Chondrocyte (in vitro differentiated cells): ENCODE results near the gene OASL. TPM values are rescaled to one million over a fixed set of nuclear protein-coding genes. Genes with fewer than 3 reads are reported as not detected.

Experiments
- DNase-seq: peaks from one replicate; pipeline ENCODE4 v3.0.0; 2021; ENCODE audit warnings: mixed read lengths, low spot score
- H3K27ac Mint-ChIP-seq: one replicate; pipeline ENCODE4 v1.8.0; 2021; ENCODE audit warnings: mild to moderate bottlenecking, moderate library complexity, mixed read lengths; ENCODE audit not compliant: unreplicated experiment
- H3K27me3 Mint-ChIP-seq: 2 replicates; pipeline ENCODE4 v1.8.0; 2021; ENCODE audit warnings: low read depth, mixed read lengths
- H3K36me3 Mint-ChIP-seq: 2 replicates; pipeline ENCODE4 v1.8.0; 2021; ENCODE audit warnings: low read depth, mixed read lengths
- H3K4me1 Mint-ChIP-seq: 2 replicates; pipeline ENCODE4 v1.8.0; 2021; ENCODE audit warnings: low read depth, mild to moderate bottlenecking, mixed read lengths
- H3K4me3 Mint-ChIP-seq: one replicate; pipeline ENCODE4 v1.8.0; 2021; ENCODE audit warnings: mild to moderate bottlenecking, moderate library complexity, mixed read lengths; ENCODE audit not compliant: unreplicated experiment
- H3K9me3 Mint-ChIP-seq: 2 replicates; pipeline ENCODE4 v1.8.0; 2021; ENCODE audit warnings: low read depth, mixed read lengths
- total RNA-seq: library from RNA; stranded (reverse); gene quantifications from 3 replicates; pipeline ENCODE4 v1.2.1, GENCODE V29; 2021
- TF ChIP-seq, protein P1 (sequence below): fragments of 200-600 bp; sonication (generic); IDR thresholded peaks from 2 replicates; pipeline ENCODE4 v1.5.0; 2021; ENCODE audit warnings: antibody characterized with exemption, mild to moderate bottlenecking, moderate library complexity

The OASL gene
- total RNA-seq, 1 donor from 2014 or later = not detected

DNA sequence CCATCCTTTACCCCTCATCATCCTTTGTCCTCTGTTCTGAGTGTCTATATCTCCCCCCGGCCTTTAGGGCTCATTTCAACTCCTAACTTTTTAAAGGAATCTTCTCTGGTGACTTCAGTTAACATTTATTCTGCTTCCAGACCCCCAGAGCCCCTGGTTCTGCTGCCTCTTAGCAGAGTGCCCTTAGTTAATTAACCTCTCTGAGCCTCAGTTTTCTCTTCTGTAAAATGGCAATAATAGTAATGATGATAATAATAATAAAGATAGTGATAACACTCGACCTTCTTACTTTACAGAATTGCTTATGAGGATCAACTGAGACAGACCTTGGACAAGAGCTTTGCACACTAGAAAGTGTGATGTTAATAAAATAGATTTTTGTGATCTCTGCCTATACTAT lies 16.3 kb downstream of the OASL start:
- Mint-ChIP-seq H3K9me3 (no peaks in the 10 kb centered on the region), H3K4me1 (no peaks in the 10 kb centered on the region), H3K27ac (no peak overlapping the region), H3K27me3 (peaks cover 7% of the 10 kb centered on the region), H3K36me3 (no peaks in the 10 kb centered on the region), H3K4me3 (no peak overlapping the region)
- DNase-seq = no peak
- TF ChIP-seq, protein P1, sequence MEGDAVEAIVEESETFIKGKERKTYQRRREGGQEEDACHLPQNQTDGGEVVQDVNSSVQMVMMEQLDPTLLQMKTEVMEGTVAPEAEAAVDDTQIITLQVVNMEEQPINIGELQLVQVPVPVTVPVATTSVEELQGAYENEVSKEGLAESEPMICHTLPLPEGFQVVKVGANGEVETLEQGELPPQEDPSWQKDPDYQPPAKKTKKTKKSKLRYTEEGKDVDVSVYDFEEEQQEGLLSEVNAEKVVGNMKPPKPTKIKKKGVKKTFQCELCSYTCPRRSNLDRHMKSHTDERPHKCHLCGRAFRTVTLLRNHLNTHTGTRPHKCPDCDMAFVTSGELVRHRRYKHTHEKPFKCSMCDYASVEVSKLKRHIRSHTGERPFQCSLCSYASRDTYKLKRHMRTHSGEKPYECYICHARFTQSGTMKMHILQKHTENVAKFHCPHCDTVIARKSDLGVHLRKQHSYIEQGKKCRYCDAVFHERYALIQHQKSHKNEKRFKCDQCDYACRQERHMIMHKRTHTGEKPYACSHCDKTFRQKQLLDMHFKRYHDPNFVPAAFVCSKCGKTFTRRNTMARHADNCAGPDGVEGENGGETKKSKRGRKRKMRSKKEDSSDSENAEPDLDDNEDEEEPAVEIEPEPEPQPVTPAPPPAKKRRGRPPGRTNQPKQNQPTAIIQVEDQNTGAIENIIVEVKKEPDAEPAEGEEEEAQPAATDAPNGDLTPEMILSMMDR = no peak

DNA sequence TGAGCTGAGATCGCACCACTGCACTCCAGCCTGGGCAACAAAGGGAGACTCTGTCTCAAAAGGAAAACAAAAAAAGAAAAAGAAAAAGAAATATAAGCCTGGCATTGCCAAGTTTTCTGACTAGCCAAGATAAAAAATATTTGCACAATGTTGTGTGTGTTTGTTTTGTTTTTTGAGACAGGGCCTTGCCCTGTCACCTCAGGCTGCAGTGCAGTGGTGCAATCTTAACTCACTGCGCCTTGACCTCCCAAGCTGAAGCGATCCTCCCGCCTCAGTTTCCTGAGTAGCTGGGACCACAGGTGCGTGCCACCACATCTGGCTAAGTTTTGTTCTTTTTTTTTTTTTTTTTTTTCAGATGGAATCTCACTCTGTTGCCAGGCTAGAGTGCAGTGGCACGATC lies 17.3 kb downstream of the OASL start:
- H3K4me1 Mint-ChIP-seq = no peaks in the 10 kb centered on the region
- no peak overlapping the region for H3K4me3 Mint-ChIP-seq
- H3K36me3 Mint-ChIP-seq = no peaks in the 10 kb centered on the region
- H3K27ac Mint-ChIP-seq = no peak overlapping the region
- DNase-seq = no peak
- H3K9me3 Mint-ChIP-seq = no peaks in the 10 kb centered on the region
- TF ChIP-seq, protein P1 = no peak
- H3K27me3 Mint-ChIP-seq = peaks cover 4% of the 10 kb centered on the region

DNA sequence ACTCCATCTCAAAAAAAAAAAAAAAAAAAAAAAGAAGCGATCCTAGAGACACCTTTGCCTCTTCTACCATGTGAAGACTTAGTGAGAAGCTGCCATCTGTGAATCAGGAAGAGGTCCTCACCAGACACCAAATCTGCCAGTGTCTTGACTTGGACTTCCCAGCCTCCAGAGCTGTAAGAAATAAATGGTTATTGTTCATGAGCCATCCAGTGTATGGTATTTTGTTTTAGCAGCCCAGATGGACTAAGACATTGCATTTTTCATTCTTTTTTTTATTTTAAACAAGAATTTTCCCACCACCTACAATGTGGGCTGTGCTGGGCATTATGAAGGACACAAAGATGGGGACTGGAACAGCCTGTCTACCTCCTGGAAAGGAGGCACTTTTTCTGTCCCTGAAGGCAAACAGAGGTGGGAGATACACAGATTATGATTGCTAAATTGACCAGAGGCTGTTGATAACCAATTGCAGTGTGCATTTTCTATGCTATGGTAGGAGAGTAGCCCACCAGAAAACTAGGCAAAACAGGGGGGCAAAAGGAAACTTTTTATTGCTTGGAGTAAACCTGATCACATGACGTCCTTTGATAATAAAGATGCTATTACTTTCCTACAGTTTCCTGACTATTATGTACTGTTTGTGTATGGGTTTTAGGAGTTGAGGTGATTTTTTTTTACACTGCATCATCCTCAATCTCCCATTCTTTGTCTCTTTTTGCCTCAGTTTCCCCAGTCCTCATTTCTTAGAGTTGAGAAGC lies 20.0 kb downstream of the OASL start:
- Mint-ChIP-seq H3K27ac (no peak overlapping the region), H3K27me3 (peaks cover 4% of the 10 kb centered on the region), H3K4me1 (peaks cover 17% of the 10 kb centered on the region), H3K9me3 (no peaks in the 10 kb centered on the region), H3K36me3 (no peaks in the 10 kb centered on the region), H3K4me3 (no peak overlapping the region)
- TF ChIP-seq, protein P1 = no peak
- no peak for DNase-seq

DNA sequence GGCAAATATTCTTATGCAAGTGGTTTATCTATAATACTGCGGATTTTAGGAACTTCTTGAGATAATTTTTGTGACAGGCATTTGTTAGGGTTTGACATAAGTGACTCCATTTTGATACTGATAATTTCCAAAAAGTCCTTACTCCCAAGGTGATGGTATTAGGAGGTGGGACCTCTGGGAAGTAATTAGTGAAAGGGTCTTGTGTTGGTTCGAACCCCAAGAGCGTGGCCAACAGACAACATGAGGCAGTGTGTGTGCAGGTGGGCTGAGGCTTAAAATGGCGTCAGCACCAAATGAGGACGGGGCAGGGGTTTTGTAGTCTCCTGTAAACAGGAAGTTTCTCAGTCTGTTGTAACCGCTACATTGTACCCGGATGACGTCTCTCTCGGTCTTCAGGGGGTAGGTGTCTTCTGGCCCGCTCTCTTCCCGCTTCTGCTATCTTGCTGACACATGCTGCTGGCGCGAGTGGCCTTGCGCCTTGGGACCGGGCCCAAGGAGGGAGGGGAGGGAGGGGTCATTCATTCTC lies 21.0 kb downstream of the OASL start:
- Mint-ChIP-seq H3K4me3 (no peak overlapping the region), H3K27ac (no peak overlapping the region)

More for the DNA sequence above, 21.0 kb downstream of the OASL start:
- H3K4me1 Mint-ChIP-seq = peaks cover 17% of the 10 kb centered on the region
- H3K27me3 Mint-ChIP-seq = peaks cover 4% of the 10 kb centered on the region
- DNase-seq = no peak
- no peaks in the 10 kb centered on the region for H3K9me3 Mint-ChIP-seq
- no peaks in the 10 kb centered on the region for H3K36me3 Mint-ChIP-seq
- TF ChIP-seq, protein P1 = no peak
